ENCODE data around the gene PLCB2.

Gene PLCB2

GRCh38 chr15:40241269-40242212 is 66.2 kb downstream of the PLCB2 start:
- FAIRE-seq = no peak
- no peak for DNase-seq (ENCODE audit: extremely low spot score, insufficient read length, low read depth)

GRCh38 chr15:40240619-40241221 is 67.0 kb downstream of the PLCB2 start:
- FAIRE-seq (no peak), DNase-seq (ENCODE audit: extremely low spot score, insufficient read length, low read depth) (no peak)

GRCh38 chr15:40239693-40240618 is 67.8 kb downstream of the PLCB2 start:
- DNase-seq (ENCODE audit: extremely low spot score, insufficient read length, low read depth) = no peak
- FAIRE-seq = no peak

GRCh38 chr15:40239404-40239692 is 68.4 kb downstream of the PLCB2 start:
- FAIRE-seq (no peak), DNase-seq (ENCODE audit: extremely low spot score, insufficient read length, low read depth) (no peak)

- FAIRE-seq = peak; percentile 5
Observed at GRCh38 chr15:40238532-40239403, 69.0 kb downstream of the PLCB2 start, which contains the start of gene PAK6. TSS of gene PAK6 (plus strand) at chr15:40239063. CDS start at chr15:40264786, 25,723 bp downstream.

More at GRCh38 chr15:40238532-40239403, 69.0 kb downstream of the PLCB2 start, which contains the start of gene PAK6:
- DNase-seq (ENCODE audit: extremely low spot score, insufficient read length, low read depth) = no peak
